ENCODE data around the gene BEST3.

GRCh38 chr12:69672195-69672594, 26.9 kb downstream of the BEST3 start:
- TF ChIP-seq FOXP2 (optimal IDR thresholded peaks at IDR 0.05; ENCODE audit: borderline replicate concordance, extremely low read depth, extremely low read length, insufficient read depth) (no peak), SIN3A (IDR thresholded peaks at IDR 0.05; ENCODE audit: borderline replicate concordance, insufficient read depth, low read length) (no peak)
